ENCODE results near the gene MRPS10.

The MRPS10 gene

GRCh38 chr6:42217519-42218367 is at the start of gene MRPS10:
MRPS10 (minus strand) TSS chr6:42217861; CDS start chr6:42217849, 12 bp downstream.
- Histone ChIP-seq H3K27ac (peak within 1 kb of the TSS; percentile 71 to 82), H3K9me3 (no peaks in the 10 kb centered on the region), H3K36me3 (peaks cover 7 to 15% (median 11%) of the 10 kb centered on the region in 3 donors), H3K4me1 (peaks cover 0 to 21% (median 7%) of the 10 kb centered on the region in 4 donors), H3K4me3 (peak within 1 kb of the TSS; percentile 71 to 74), H3K27me3 (no peaks in the 10 kb centered on the region)
- intact Hi-C loops (cut with DNase I; ENCODE audit: low total_unique reads) = loop anchor here (5.0 to 10.0 kb wide), 3 partner anchors 143 to 433 kb away; partner anchors contain the start of genes PRICKLE4 and TOMM6
- no peak for TF ChIP-seq CTCF (IDR thresholded peaks at IDR 0.05)
- peak; percentile 92 to 95 for DNase-seq

- Histone ChIP-seq H3K27me3 (no peaks in the 10 kb centered on the region), H3K36me3 (peaks cover 0 to 16% (median 13%) of the 10 kb centered on the region in 3 donors), H3K4me3 (no peak overlapping the region), H3K4me1 (peaks cover 0 to 3% (median 0%) of the 10 kb centered on the region in 4 donors), H3K27ac (no peak overlapping the region), H3K9me3 (no peaks in the 10 kb centered on the region)
- intact Hi-C loops (cut with DNase I; ENCODE audit: low total_unique reads) = no loop called here
- no peak for TF ChIP-seq CTCF (IDR thresholded peaks at IDR 0.05)
- no peak for DNase-seq
These were observed 48.9 kb upstream of the MRPS10 start for GRCh38 chr6:42266538-42266937.

- no peaks in the 10 kb centered on the region for H3K27me3 ChIP-seq
- H3K4me1 ChIP-seq = peaks cover 0 to 8% (median 0%) of the 10 kb centered on the region in 4 donors
- peaks cover 0 to 16% (median 13%) of the 10 kb centered on the region in 3 donors for H3K36me3 ChIP-seq
- TF ChIP-seq CTCF (IDR thresholded peaks at IDR 0.05) = no peak
- H3K27ac ChIP-seq = no peak overlapping the region
- no peaks in the 10 kb centered on the region for H3K9me3 ChIP-seq
- intact Hi-C loops (cut with DNase I; ENCODE audit: low total_unique reads) = no loop called here
- no peak overlapping the region for H3K4me3 ChIP-seq
- DNase-seq = no peak
These were observed 47.3 kb upstream of the MRPS10 start for GRCh38 chr6:42264852-42265390.

- Histone ChIP-seq H3K27me3 (no peaks in the 10 kb centered on the region), H3K4me3 (no peak overlapping the region), H3K36me3 (peaks cover 0 to 14% (median 13%) of the 10 kb centered on the region in 3 donors), H3K27ac (no peak overlapping the region), H3K4me1 (peaks cover 0 to 8% (median 0%) of the 10 kb centered on the region in 4 donors), H3K9me3 (no peaks in the 10 kb centered on the region)
- DNase-seq = no peak
- intact Hi-C loops (cut with DNase I; ENCODE audit: low total_unique reads) = no loop called here
- TF ChIP-seq CTCF (IDR thresholded peaks at IDR 0.05) = no peak
These were observed 46.6 kb upstream of the MRPS10 start for GRCh38 chr6:42264162-42264851.

- Histone ChIP-seq H3K4me3 (no peak overlapping the region), H3K27ac (no peak overlapping the region), H3K4me1 (peaks cover 0 to 8% (median 0%) of the 10 kb centered on the region in 4 donors), H3K36me3 (peaks cover 0 to 7% (median 6%) of the 10 kb centered on the region in 3 donors), H3K9me3 (no peaks in the 10 kb centered on the region), H3K27me3 (no peaks in the 10 kb centered on the region)
- DNase-seq = no peak
- intact Hi-C loops (cut with DNase I; ENCODE audit: low total_unique reads) = no loop called here
- TF ChIP-seq CTCF (IDR thresholded peaks at IDR 0.05) = no peak
These were observed 45.6 kb upstream of the MRPS10 start for GRCh38 chr6:42263165-42263728.

All from tibial artery (tissue), 4 donors.